SU-DHL-6 (cell line): Measurements from ENCODE around the gene PPP6R2.
A peak's percentile ranks its signal among the peaks of the same experiment; 100 is the strongest.

ENCODE experiments used
- H2AFZ ChIP-seq: fragments of 200-600 bp; sonication (generic); 2 replicates; pipeline ENCODE4 v1.6.1; 2014; ENCODE audit warnings: low read depth, mild to moderate bottlenecking, moderate library complexity, mixed read lengths, antibody characterized with exemption, low read length; ENCODE audit not compliant: severe bottlenecking
- H3F3A ChIP-seq: fragments of 200-600 bp; shearing (Covaris generic); 2 replicates; pipeline ENCODE4 v1.6.0; 2016; ENCODE audit warnings: antibody characterized with exemption, mild to moderate bottlenecking; ENCODE audit not compliant: insufficient read depth
- H3K27ac ChIP-seq: fragments of 200-600 bp; sonication (generic); 2 replicates; pipeline ENCODE4 v1.5.1; 2016; ENCODE audit warnings: low read depth, mild to moderate bottlenecking, low read length, moderate library complexity, mixed read lengths
- H3K27me3 ChIP-seq: fragments of 200-600 bp; sonication (generic), shearing (Covaris generic); 2 replicates; pipeline ENCODE4 v1.6.0; 2014; ENCODE audit warnings: mild to moderate bottlenecking, low read length
- H3K36me3 ChIP-seq: fragments of 200-600 bp; sonication (generic); 2 replicates; pipeline ENCODE4 v1.6.1; 2014; ENCODE audit warnings: mild to moderate bottlenecking, low read length, mixed read lengths
- H3K4me2 ChIP-seq: fragments of 300-600, 200-600 bp; shearing (Covaris generic), sonication (generic); 2 replicates; pipeline ENCODE4 v1.6.0; 2014; ENCODE audit warnings: low read length, low read depth, mild to moderate bottlenecking; ENCODE audit not compliant: poor library complexity, severe bottlenecking
- H3K4me3 ChIP-seq: fragments of 200-600 bp; sonication (generic); 2 replicates; pipeline ENCODE4 v1.5.1; 2014; ENCODE audit warnings: antibody characterized with exemption, low read length, mild to moderate bottlenecking, mixed read lengths; ENCODE audit not compliant: insufficient read depth, poor library complexity, severe bottlenecking
- H3K79me2 ChIP-seq: fragments of 200-600 bp; sonication (generic); 2 replicates; pipeline ENCODE4 v1.6.1; 2014; ENCODE audit warnings: mild to moderate bottlenecking, low read length, moderate library complexity; ENCODE audit not compliant: insufficient read depth
- H3K9ac ChIP-seq: fragments of 200-600 bp; sonication (generic); 2 replicates; pipeline ENCODE4 v1.7.0; 2014; ENCODE audit warnings: mild to moderate bottlenecking, low read length
- H3K9me2 ChIP-seq: fragments of 200-600 bp; sonication (generic); replicated peaks from 2 replicates; pipeline ENCODE4 v1.6.1; 2014; ENCODE audit warnings: low read length; ENCODE audit not compliant: insufficient read depth
- H3K9me3 ChIP-seq: fragments of 200-600 bp; sonication (generic); 2 replicates; pipeline ENCODE4 v1.6.1; 2014; ENCODE audit warnings: low read length, mixed read lengths; ENCODE audit not compliant: insufficient read depth
- H4K20me1 ChIP-seq: fragments of 200-600 bp; sonication (generic); 2 replicates; pipeline ENCODE4 v1.6.1; 2014; ENCODE audit warnings: low read depth, mild to moderate bottlenecking, antibody characterized with exemption, low read length, moderate library complexity, mixed read lengths
- CTCF ChIP-seq: fragments of 200-600 bp; sonication (generic); IDR thresholded peaks from one replicate; pipeline ENCODE4 v1.5.1; 2017; ENCODE audit warnings: antibody characterized with exemption, mild to moderate bottlenecking, low read length, moderate library complexity; ENCODE audit not compliant: insufficient read depth, poor library complexity, severe bottlenecking
- EZH2phosphoT487 ChIP-seq: fragments of 200-600 bp; sonication (generic), shearing (Covaris generic); conservative IDR thresholded peaks from 2 replicates; pipeline ENCODE4 v1.6.1; 2018; ENCODE audit warnings: mild to moderate bottlenecking, antibody characterized with exemption, low read length, moderate library complexity, mixed read lengths

Gene PPP6R2

DNA sequence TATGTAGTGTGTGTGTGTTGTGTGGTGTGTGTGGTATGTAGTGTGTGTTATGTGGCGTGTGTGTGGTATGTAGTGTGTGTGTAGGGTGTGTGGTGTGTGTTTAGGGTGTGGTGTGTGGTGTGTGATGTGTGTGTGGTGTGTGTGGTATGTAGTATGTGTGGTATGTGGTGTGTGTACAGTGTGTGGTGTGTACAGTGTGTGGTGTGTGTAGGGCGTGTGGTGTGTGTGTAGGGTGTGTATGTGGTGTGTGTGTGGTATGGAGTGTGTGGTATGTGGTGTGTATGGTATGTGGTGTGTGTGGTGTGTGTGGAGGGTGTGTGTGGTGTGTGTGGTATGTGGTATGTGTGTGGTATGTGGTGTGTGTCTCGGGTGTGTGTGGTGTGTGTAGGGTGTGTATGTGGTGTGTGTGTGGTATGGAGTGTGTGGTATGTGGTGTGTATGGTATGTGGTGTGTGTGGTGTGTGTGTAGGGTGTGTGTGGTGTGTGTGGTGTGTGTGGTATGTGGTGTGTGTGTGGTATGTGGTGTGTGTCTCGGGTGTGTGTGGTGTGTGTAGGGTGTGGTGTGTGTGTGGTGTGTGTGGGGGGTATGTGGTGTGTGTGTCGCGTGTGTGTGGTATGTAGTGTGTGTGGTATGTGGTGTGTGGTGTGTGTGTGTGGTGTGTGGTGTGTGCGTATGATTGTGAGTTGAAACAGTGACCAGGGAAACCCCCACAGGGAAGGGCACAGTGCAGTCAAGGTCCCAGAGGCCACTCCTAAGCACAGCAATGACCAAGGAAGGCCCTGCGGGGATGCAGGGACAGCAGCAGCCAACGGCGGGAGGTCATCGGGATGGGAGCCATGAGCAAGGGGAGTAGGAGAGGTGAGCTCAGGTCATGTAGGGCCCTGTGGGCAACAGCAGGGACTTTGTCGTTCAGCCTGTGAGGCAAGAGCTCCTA is 2.9 kb upstream of the PPP6R2 start:
- Histone ChIP-seq H3K9me2 (no peaks in the 10 kb centered on the region), H3K4me2 (no peak overlapping the region), H3K79me2 (peaks cover 24% of the 10 kb centered on the region), H3K36me3 (no peaks in the 10 kb centered on the region), H3F3A (peaks cover 57% of the 10 kb centered on the region), H3K27me3 (no peaks in the 10 kb centered on the region), H3K9ac (no peak overlapping the region), H2AFZ (no peak overlapping the region), H3K9me3 (no peaks in the 10 kb centered on the region), H4K20me1 (no peaks in the 10 kb centered on the region), H3K4me3 (no peak overlapping the region), H3K27ac (peak overlapping the region; percentile 74; the same call in 1 of the 2 replicates)
- no peak for TF ChIP-seq CTCF
- no peak for TF ChIP-seq EZH2phosphoT487

DNA sequence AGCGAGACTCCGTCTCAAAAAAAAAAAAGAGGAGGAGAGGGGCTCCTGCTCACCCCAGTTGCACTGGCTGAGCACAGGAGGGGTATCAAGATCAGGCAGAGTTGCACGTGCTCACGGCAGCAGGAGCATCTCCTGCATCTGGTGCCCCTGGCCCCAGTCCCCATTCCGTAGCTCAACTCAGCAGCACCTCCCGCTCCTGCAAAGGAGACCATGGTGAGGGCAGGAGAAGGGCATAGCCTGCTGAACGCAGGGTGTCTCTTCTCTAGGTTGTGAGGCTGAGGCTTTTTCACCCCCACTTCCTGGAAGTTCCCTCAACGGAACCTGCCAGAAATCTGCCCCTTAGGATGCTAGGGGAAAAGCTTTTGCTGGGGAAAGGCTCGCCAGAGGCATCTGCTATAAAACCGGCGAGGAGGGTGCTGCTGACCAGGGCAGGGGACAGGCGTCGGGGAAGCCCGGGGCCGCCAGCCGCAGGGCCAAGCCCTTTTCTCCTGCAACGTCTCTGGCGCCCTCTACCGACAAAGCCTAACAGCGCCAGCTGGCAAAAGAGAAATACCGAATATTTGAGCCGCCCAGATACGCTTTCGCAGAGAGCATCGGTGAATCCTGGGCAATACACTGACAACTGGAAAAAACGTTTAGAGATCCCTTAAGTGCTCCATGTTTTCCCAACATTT is 1.0 kb upstream of the PPP6R2 start:
- Histone ChIP-seq H3F3A (peaks cover 44% of the 10 kb centered on the region), H3K36me3 (no peaks in the 10 kb centered on the region), H3K9ac (peak overlapping the region; percentile 96), H3K4me3 (peak overlapping the region; percentile 97), H3K79me2 (peaks cover 27% of the 10 kb centered on the region), H3K27me3 (no peaks in the 10 kb centered on the region), H3K9me2 (no peaks in the 10 kb centered on the region), H3K27ac (peak overlapping the region; percentile 74), H3K4me2 (peak overlapping the region; percentile 77), H4K20me1 (no peaks in the 10 kb centered on the region; the same call in 1 of the 2 replicates), H2AFZ (peak overlapping the region; percentile 22), H3K9me3 (no peaks in the 10 kb centered on the region)
- TF ChIP-seq EZH2phosphoT487 (no peak), CTCF (peak; percentile 90)

DNA sequence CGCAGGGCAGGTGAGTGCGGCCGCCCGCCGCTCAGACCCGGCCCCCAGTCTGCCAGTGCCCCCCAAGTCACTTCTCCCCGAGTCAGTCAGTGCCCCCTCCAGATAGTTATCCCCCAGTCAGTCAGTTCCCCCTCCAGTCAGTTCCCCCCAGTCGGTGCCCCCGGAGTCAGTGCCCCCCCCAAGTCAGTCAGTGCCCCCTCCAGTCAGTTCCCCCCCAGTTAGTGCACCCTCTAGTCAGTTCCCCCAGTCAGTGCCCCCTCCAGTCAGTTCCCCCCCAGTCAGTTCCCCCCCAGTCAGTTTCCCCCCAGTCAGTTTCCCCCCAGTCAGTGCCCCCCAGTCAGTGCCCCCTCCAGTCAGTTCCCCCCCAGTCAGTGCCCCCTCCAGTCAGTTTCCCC is 411 bp downstream of the PPP6R2 start:
- Histone ChIP-seq H2AFZ (no peak overlapping the region), H4K20me1 (no peaks in the 10 kb centered on the region; the same call in 1 of the 2 replicates), H3K9me3 (no peaks in the 10 kb centered on the region), H3K79me2 (peaks cover 33% of the 10 kb centered on the region), H3K9me2 (no peaks in the 10 kb centered on the region), H3K36me3 (no peaks in the 10 kb centered on the region), H3K27ac (peak overlapping the region; percentile 74), H3K9ac (peak overlapping the region; percentile 96), H3K4me2 (peak overlapping the region; percentile 70), H3K27me3 (no peaks in the 10 kb centered on the region), H3K4me3 (peak overlapping the region; percentile 97), H3F3A (peaks cover 36% of the 10 kb centered on the region)
- TF ChIP-seq EZH2phosphoT487 = no peak
- TF ChIP-seq CTCF = no peak
